ENCODE measurements around the gene SPTBN1. TPM values are rescaled to one million over a fixed set of nuclear protein-coding genes. Genes with fewer than 3 reads are reported as not detected.

SPTBN1 gene
- polyA plus RNA-seq, 2 of the 4 experiments (the other 2 are of a cell fraction), result 105 to 126 TPM

DNA sequence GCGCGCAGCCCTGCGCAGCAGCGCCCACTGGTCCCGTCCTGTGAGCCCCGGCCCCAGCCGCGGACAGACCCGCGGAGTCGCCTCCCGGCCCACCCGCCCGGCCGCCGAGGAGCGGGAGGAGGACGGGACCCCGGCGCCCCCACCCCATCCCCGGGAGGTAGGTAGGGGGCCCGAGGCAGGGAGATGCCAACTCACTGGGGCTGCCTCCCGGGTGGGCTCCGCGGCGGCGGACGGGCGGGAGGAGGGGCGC, 160 bp downstream of the SPTBN1 start:
- ChIA-PET CTCF (no interaction called here), POLR2A (interaction anchor here (1.0 kb wide), 2 partner anchors 15 to 76 kb away, joined by 3 to 4 read pairs; no protein-coding TSS in a partner anchor)
- Histone ChIP-seq H3K9me3 (no peaks in the 10 kb centered on the region), H3K4me3 (peak overlapping the region; percentile 90), H3K4me1 (peaks cover 38% of the 10 kb centered on the region), H3K4me2 (peak overlapping the region; percentile 87), H3K27ac (peak overlapping the region; percentile 89 to 96)
- FAIRE-seq, result no peak
- peak; percentile 65 to 74 for ATAC-seq
- DNase-seq (ENCODE audit: low read depth in 1 of 2, low spot score in 1 of 2), result no peak
- TF ChIP-seq NR3C1 (IDR thresholded peaks at IDR 0.05) (no peak), JUN (IDR thresholded peaks at IDR 0.05) (peak; percentile 40 to 47; a peak in 2 of 5 replicates), KDM5A (IDR thresholded peaks at IDR 0.05) (no peak), RAD21 (conservative IDR thresholded peaks at IDR 0.05 in 1 of 2, IDR thresholded peaks at IDR 0.05 in 1 of 2) (0 out of 5 replicates have a peak, but pooled peaks of 1 of the 2 experiments have one; percentile 14), PHF8 (IDR thresholded peaks at IDR 0.05; ENCODE audit: borderline replicate concordance, low read depth) (no peak), HOXB13 (CRISPR knock-in tag; IDR thresholded peaks at IDR 0.05; ENCODE audit: low read depth) (no peak), GATA3 (IDR thresholded peaks at IDR 0.05; ENCODE audit: borderline replicate concordance) (no peak), MAFK (IDR thresholded peaks at IDR 0.05; ENCODE audit: partially characterized antibody) (no peak), EHMT2 (IDR thresholded peaks at IDR 0.05; ENCODE audit: low read depth) (no peak), RNF2 (IDR thresholded peaks at IDR 0.05; ENCODE audit: borderline replicate concordance, low read depth) (no peak), JUNB (IDR thresholded peaks at IDR 0.05) (no peak), FOXS1 (CRISPR knock-in tag; IDR thresholded peaks at IDR 0.05) (no peak), ESRRA (IDR thresholded peaks at IDR 0.05; ENCODE audit: borderline replicate concordance, low read length) (no peak)
- TF ChIP-seq, protein P1, sequence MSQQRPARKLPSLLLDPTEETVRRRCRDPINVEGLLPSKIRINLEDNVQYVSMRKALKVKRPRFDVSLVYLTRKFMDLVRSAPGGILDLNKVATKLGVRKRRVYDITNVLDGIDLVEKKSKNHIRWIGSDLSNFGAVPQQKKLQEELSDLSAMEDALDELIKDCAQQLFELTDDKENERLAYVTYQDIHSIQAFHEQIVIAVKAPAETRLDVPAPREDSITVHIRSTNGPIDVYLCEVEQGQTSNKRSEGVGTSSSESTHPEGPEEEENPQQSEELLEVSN (IDR thresholded peaks at IDR 0.05; ENCODE audit: borderline replicate concordance, low read depth), result no peak
- TF ChIP-seq, protein P2, sequence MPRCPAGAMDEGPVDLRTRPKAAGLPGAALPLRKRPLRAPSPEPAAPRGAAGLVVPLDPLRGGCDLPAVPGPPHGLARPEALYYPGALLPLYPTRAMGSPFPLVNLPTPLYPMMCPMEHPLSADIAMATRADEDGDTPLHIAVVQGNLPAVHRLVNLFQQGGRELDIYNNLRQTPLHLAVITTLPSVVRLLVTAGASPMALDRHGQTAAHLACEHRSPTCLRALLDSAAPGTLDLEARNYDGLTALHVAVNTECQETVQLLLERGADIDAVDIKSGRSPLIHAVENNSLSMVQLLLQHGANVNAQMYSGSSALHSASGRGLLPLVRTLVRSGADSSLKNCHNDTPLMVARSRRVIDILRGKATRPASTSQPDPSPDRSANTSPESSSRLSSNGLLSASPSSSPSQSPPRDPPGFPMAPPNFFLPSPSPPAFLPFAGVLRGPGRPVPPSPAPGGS (IDR thresholded peaks at IDR 0.05), result peak; percentile 14; the same call in 1 of the 3 replicates
- TF ChIP-seq, protein P3, sequence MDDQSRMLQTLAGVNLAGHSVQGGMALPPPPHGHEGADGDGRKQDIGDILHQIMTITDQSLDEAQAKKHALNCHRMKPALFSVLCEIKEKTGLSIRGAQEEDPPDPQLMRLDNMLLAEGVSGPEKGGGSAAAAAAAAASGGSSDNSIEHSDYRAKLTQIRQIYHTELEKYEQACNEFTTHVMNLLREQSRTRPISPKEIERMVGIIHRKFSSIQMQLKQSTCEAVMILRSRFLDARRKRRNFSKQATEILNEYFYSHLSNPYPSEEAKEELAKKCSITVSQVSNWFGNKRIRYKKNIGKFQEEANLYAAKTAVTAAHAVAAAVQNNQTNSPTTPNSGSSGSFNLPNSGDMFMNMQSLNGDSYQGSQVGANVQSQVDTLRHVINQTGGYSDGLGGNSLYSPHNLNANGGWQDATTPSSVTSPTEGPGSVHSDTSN (IDR thresholded peaks at IDR 0.05), result no peak
- WGBS (ENCODE audit: missing lambda C conversion rate), result 4% methylated on average over 4 of the region's 30 CpGs

DNA sequence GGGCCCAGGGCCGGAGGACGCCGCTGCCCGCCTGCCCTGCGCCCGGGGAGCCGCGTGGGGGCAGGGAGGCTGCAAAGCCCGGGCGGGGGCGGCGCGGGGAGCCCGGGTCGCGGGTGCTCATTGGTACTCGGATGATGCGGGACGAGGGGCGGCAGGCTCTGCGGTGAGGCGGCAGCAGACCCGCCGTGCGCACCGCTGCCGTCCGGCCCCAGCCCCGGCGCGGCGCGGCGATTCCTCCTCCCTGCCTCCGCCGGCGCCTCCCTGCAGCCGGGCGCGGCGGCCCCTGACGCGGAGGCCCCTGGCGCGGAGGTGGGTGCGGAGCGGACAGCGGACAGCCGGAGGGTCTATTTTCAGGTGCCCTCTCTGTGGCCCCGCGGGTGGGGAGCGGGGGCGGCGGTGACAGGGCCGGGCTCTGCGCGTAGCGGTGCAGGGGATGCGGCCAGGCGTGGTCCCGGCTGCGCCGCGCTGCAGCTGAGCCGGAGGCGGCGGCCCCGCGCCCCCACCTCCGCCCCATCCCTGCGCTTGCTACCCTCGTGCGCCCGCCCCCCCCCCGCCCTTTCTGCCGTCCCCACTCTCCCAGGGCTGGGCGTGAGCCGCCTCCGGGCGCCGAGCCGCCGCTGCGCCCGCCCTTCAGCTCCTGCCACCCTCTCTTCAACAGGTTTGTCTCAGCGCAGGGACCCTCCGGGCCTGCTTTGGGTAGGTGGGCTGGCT, 640 bp downstream of the SPTBN1 start:
- TF ChIP-seq PHF8 (IDR thresholded peaks at IDR 0.05; ENCODE audit: borderline replicate concordance, low read depth), result peak; percentile 26; the same call in 1 of the 2 replicates
- TF ChIP-seq, protein P4, sequence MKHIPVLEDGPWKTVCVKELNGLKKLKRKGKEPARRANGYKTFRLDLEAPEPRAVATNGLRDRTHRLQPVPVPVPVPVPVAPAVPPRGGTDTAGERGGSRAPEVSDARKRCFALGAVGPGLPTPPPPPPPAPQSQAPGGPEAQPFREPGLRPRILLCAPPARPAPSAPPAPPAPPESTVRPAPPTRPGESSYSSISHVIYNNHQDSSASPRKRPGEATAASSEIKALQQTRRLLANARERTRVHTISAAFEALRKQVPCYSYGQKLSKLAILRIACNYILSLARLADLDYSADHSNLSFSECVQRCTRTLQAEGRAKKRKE (CRISPR knock-in tag; IDR thresholded peaks at IDR 0.05; ENCODE audit: low read depth), result no peak
- no peak for TF ChIP-seq RNF2 (IDR thresholded peaks at IDR 0.05; ENCODE audit: borderline replicate concordance, low read depth)
- TF ChIP-seq NFE2L2 (conservative IDR thresholded peaks at IDR 0.05; ENCODE audit: low read length), result no peak
- TF ChIP-seq, protein P5, sequence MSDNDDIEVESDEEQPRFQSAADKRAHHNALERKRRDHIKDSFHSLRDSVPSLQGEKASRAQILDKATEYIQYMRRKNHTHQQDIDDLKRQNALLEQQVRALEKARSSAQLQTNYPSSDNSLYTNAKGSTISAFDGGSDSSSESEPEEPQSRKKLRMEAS (IDR thresholded peaks at IDR 0.05), result peak; percentile 16
- TF ChIP-seq REST (IDR thresholded peaks at IDR 0.05), result no peak
- peak in 1 of 2 experiments; percentile 4; a peak in 1 of 5 replicates for TF ChIP-seq JUN (IDR thresholded peaks at IDR 0.05)
- Histone ChIP-seq H3K27ac (peak overlapping the region; percentile 89 to 96), H3K4me3 (peak overlapping the region; percentile 90), H3K4me1 (peaks cover 38% of the 10 kb centered on the region), H3K4me2 (peak overlapping the region; percentile 87), H3K9me3 (no peaks in the 10 kb centered on the region)
- ChIA-PET POLR2A (interaction anchor here (0.6 to 1.6 kb wide), 3 partner anchors 15 to 101 kb away, joined by 3 to 9 read pairs (median 6); no protein-coding TSS in a partner anchor), CTCF (interaction anchor here (1.8 kb wide), 1 partner anchor 248 kb away, joined by 4 read pairs; no protein-coding TSS in a partner anchor)
- peak; percentile 47 to 54 for ATAC-seq
- FAIRE-seq, result no peak
- peak; percentile 42 to 50 for DNase-seq (ENCODE audit: low read depth in 1 of 2, low spot score in 1 of 2)
- WGBS (ENCODE audit: missing lambda C conversion rate), result 0% methylated on average over 5 of the region's 87 CpGs
